ENCODE data around the gene SLC35B2.

The SLC35B2 gene

GRCh38 chr6:44269178-44269920 is 12.0 kb upstream of the SLC35B2 start:
- Histone ChIP-seq H3K27me3 (ENCODE audit: insufficient read depth, low read length) (no peaks in the 10 kb centered on the region), H3K4me3 (ENCODE audit: low read length) (peak overlapping the region; percentile 54), H3K36me3 (ENCODE audit: insufficient read depth, low read length) (peaks cover 7% of the 10 kb centered on the region), H3K9me3 (ENCODE audit: low read length) (no peaks in the 10 kb centered on the region), H3K4me1 (ENCODE audit: insufficient read depth, low read length) (peaks cover 48% of the 10 kb centered on the region), H2AFZ (ENCODE audit: low read depth, low read length) (no peak overlapping the region)

- peak overlapping the region; percentile 3 for H3K4me3 ChIP-seq (ENCODE audit: low read length)
- H3K27me3 ChIP-seq (ENCODE audit: insufficient read depth, low read length), result no peaks in the 10 kb centered on the region
- peaks cover 2% of the 10 kb centered on the region for H3K36me3 ChIP-seq (ENCODE audit: insufficient read depth, low read length)
- H3K4me1 ChIP-seq (ENCODE audit: insufficient read depth, low read length), result peaks cover 60% of the 10 kb centered on the region
- no peaks in the 10 kb centered on the region for H3K9me3 ChIP-seq (ENCODE audit: low read length)
- no peak overlapping the region for H2AFZ ChIP-seq (ENCODE audit: low read depth, low read length)
Measured at GRCh38 chr6:44268095-44268628, 10.8 kb upstream of the SLC35B2 start.

GRCh38 chr6:44267252-44267651 is 9.9 kb upstream of the SLC35B2 start:
- Histone ChIP-seq H3K4me1 (ENCODE audit: insufficient read depth, low read length) (peaks cover 67% of the 10 kb centered on the region), H3K9me3 (ENCODE audit: low read length) (no peaks in the 10 kb centered on the region), H2AFZ (ENCODE audit: low read depth, low read length) (no peak overlapping the region)

GRCh38 chr6:44266347-44266746 is 9.0 kb upstream of the SLC35B2 start:
- H3K36me3 ChIP-seq (ENCODE audit: insufficient read depth, low read length), result no peaks in the 10 kb centered on the region
- no peaks in the 10 kb centered on the region for H3K27me3 ChIP-seq (ENCODE audit: insufficient read depth, low read length)
- H3K9me3 ChIP-seq (ENCODE audit: low read length), result no peaks in the 10 kb centered on the region
- H2AFZ ChIP-seq (ENCODE audit: low read depth, low read length), result no peak overlapping the region
- peaks cover 63% of the 10 kb centered on the region for H3K4me1 ChIP-seq (ENCODE audit: insufficient read depth, low read length)
- H3K4me3 ChIP-seq (ENCODE audit: low read length), result no peak overlapping the region

More at GRCh38 chr6:44267252-44267651, 9.9 kb upstream of the SLC35B2 start:
- Histone ChIP-seq H3K27me3 (ENCODE audit: insufficient read depth, low read length) (no peaks in the 10 kb centered on the region), H3K4me3 (ENCODE audit: low read length) (no peak overlapping the region), H3K36me3 (ENCODE audit: insufficient read depth, low read length) (no peaks in the 10 kb centered on the region)

GRCh38 chr6:44265722-44266233 is 8.4 kb upstream of the SLC35B2 start:
- Histone ChIP-seq H3K27me3 (ENCODE audit: insufficient read depth, low read length) (no peaks in the 10 kb centered on the region), H2AFZ (ENCODE audit: low read depth, low read length) (peak overlapping the region; percentile 66), H3K9me3 (ENCODE audit: low read length) (no peaks in the 10 kb centered on the region), H3K4me1 (ENCODE audit: insufficient read depth, low read length) (peaks cover 60% of the 10 kb centered on the region), H3K4me3 (ENCODE audit: low read length) (peak overlapping the region; percentile 17), H3K36me3 (ENCODE audit: insufficient read depth, low read length) (no peaks in the 10 kb centered on the region)

- peaks cover 3% of the 10 kb centered on the region for H3K36me3 ChIP-seq (ENCODE audit: insufficient read depth, low read length)
- peak within 1 kb of the TSS; percentile 78 for H3K4me3 ChIP-seq (ENCODE audit: low read length)
- peaks cover 59% of the 10 kb centered on the region for H3K4me1 ChIP-seq (ENCODE audit: insufficient read depth, low read length)
- H3K9me3 ChIP-seq (ENCODE audit: low read length), result no peaks in the 10 kb centered on the region
- H2AFZ ChIP-seq (ENCODE audit: low read depth, low read length), result peak within 1 kb of the TSS; percentile 66
- no peaks in the 10 kb centered on the region for H3K27me3 ChIP-seq (ENCODE audit: insufficient read depth, low read length)
Measured at GRCh38 chr6:44265007-44265721, 7.8 kb upstream of the SLC35B2 start, which contains the start of gene NFKBIE. TSS of gene NFKBIE (minus strand) at chr6:44265551. CDS start at chr6:44265346, 205 bp downstream.

GRCh38 chr6:44264154-44265006 is 7.1 kb upstream of the SLC35B2 start:
- Histone ChIP-seq H3K36me3 (ENCODE audit: insufficient read depth, low read length) (peaks cover 10% of the 10 kb centered on the region), H3K4me3 (ENCODE audit: low read length) (peak overlapping the region; percentile 78), H3K9me3 (ENCODE audit: low read length) (no peaks in the 10 kb centered on the region), H2AFZ (ENCODE audit: low read depth, low read length) (peak overlapping the region; percentile 66), H3K27me3 (ENCODE audit: insufficient read depth, low read length) (no peaks in the 10 kb centered on the region), H3K4me1 (ENCODE audit: insufficient read depth, low read length) (peaks cover 52% of the 10 kb centered on the region)

GRCh38 chr6:44263354-44264100 is 6.2 kb upstream of the SLC35B2 start:
- no peak overlapping the region for H2AFZ ChIP-seq (ENCODE audit: low read depth, low read length)
- H3K9me3 ChIP-seq (ENCODE audit: low read length), result no peaks in the 10 kb centered on the region
- no peaks in the 10 kb centered on the region for H3K27me3 ChIP-seq (ENCODE audit: insufficient read depth, low read length)
- H3K4me3 ChIP-seq (ENCODE audit: low read length), result peak overlapping the region; percentile 78
- H3K36me3 ChIP-seq (ENCODE audit: insufficient read depth, low read length), result peaks cover 16% of the 10 kb centered on the region
- peaks cover 43% of the 10 kb centered on the region for H3K4me1 ChIP-seq (ENCODE audit: insufficient read depth, low read length)

GRCh38 chr6:44262467-44263353 is 5.4 kb upstream of the SLC35B2 start:
- no peaks in the 10 kb centered on the region for H3K27me3 ChIP-seq (ENCODE audit: insufficient read depth, low read length)
- peaks cover 18% of the 10 kb centered on the region for H3K36me3 ChIP-seq (ENCODE audit: insufficient read depth, low read length)
- H3K4me3 ChIP-seq (ENCODE audit: low read length), result no peak overlapping the region
- H3K4me1 ChIP-seq (ENCODE audit: insufficient read depth, low read length), result peaks cover 40% of the 10 kb centered on the region
- H2AFZ ChIP-seq (ENCODE audit: low read depth, low read length), result no peak overlapping the region
- H3K9me3 ChIP-seq (ENCODE audit: low read length), result no peaks in the 10 kb centered on the region

- Histone ChIP-seq H3K36me3 (ENCODE audit: insufficient read depth, low read length) (peaks cover 18% of the 10 kb centered on the region), H3K4me1 (ENCODE audit: insufficient read depth, low read length) (peaks cover 33% of the 10 kb centered on the region), H3K4me3 (ENCODE audit: low read length) (no peak overlapping the region), H2AFZ (ENCODE audit: low read depth, low read length) (no peak overlapping the region), H3K27me3 (ENCODE audit: insufficient read depth, low read length) (no peaks in the 10 kb centered on the region), H3K9me3 (ENCODE audit: low read length) (no peaks in the 10 kb centered on the region)
Measured at GRCh38 chr6:44261581-44261980, 4.3 kb upstream of the SLC35B2 start.

- Histone ChIP-seq H3K4me1 (ENCODE audit: insufficient read depth, low read length) (peaks cover 42% of the 10 kb centered on the region), H3K9me3 (ENCODE audit: low read length) (no peaks in the 10 kb centered on the region), H3K4me3 (ENCODE audit: low read length) (no peak overlapping the region), H3K27me3 (ENCODE audit: insufficient read depth, low read length) (no peaks in the 10 kb centered on the region), H2AFZ (ENCODE audit: low read depth, low read length) (no peak overlapping the region), H3K36me3 (ENCODE audit: insufficient read depth, low read length) (peaks cover 22% of the 10 kb centered on the region)
Measured at GRCh38 chr6:44260451-44261297, 3.3 kb upstream of the SLC35B2 start.

Data from neuron (in vitro differentiated cells).